Right atrium auricular region (tissue), 2 donors: ENCODE measurements around the gene ZNFX1. TPM values are rescaled to one million over a fixed set of nuclear protein-coding genes. Genes with fewer than 3 reads are reported as not detected.

Experiments
- DNase-seq: peaks from one replicate; pipeline ENCODE4 v3.0.0-alpha.2; 2019; ENCODE audit warnings: low spot score
- H3K27ac ChIP-seq, 2 donors: fragments of 200-600 bp; sonication (generic); 1 replicate in 1 of 2; 2 replicates in 1 of 2; pipeline ENCODE4 v1.5.1; 2016 to 2019
- H3K27me3 ChIP-seq, 2 donors: fragments of 200-600 bp; sonication (generic); one replicate each; pipeline versions ENCODE4 v1.5.1 to v1.6.0; 2017 to 2019
- H3K36me3 ChIP-seq: fragments of 200-600 bp; sonication (generic); one replicate; pipeline ENCODE4 v1.5.1; 2016
- H3K4me1 ChIP-seq, 2 donors: fragments of 200-600 bp; sonication (generic); one replicate each; pipeline versions ENCODE4 v1.5.1 to v1.6.0; 2017 to 2019
- H3K4me3 ChIP-seq, 2 donors: fragments of 200-600 bp; sonication (generic); 1 replicate in 1 of 2; 2 replicates in 1 of 2; pipeline ENCODE4 v1.5.1; 2017 to 2019; ENCODE audit warnings: mild to moderate bottlenecking in 1 of 2, moderate library complexity in 1 of 2
- H3K9me3 ChIP-seq, 2 donors: fragments of 200-600 bp; sonication (generic); one replicate each; pipeline ENCODE4 v1.5.1; 2019
- CTCF ChIP-seq, 2 donors: fragments of 200-600 bp; sonication (generic); IDR thresholded peaks; one replicate each; pipeline ENCODE4 v1.5.1; 2019; ENCODE audit warnings: antibody characterized with exemption in 2 of 2
- total RNA-seq, 2 donors: library from RNA; depleted of rRNA; stranded (reverse); fragments of >200 nt; gene quantifications; one replicate each; pipeline ENCODE4 v1.1.0, GENCODE V29; 2016

Gene ZNFX1
- total RNA-seq, 2 donors from 2014 or later, result 20.7 to 33.6 TPM

GRCh38 chr20:49277786-49278035 is 146 bp downstream of the ZNFX1 start:
- Histone ChIP-seq H3K36me3 (peaks cover 45% of the 10 kb centered on the region), H3K4me1 (peaks cover 0 to 59% of the 10 kb centered on the region in 2 donors), H3K27ac (peak overlapping the region; percentile 98 to 99)

GRCh38 chr20:49276961-49277785 is 684 bp downstream of the ZNFX1 start:
- Histone ChIP-seq H3K36me3 (peaks cover 44% of the 10 kb centered on the region), H3K27ac (peak overlapping the region; percentile 98 to 99), H3K4me3 (peak overlapping the region; percentile 97), H3K4me1 (peaks cover 0 to 64% of the 10 kb centered on the region in 2 donors), H3K27me3 (no peaks in the 10 kb centered on the region), H3K9me3 (peaks cover 0 to 13% of the 10 kb centered on the region in 2 donors)
- DNase-seq, result peak; percentile 62
- no peak for TF ChIP-seq CTCF (IDR thresholded peaks at IDR 0.05)

More at GRCh38 chr20:49277786-49278035, 146 bp downstream of the ZNFX1 start:
- H3K4me3 ChIP-seq, result peak overlapping the region; percentile 97
- no peaks in the 10 kb centered on the region for H3K27me3 ChIP-seq
- TF ChIP-seq CTCF (IDR thresholded peaks at IDR 0.05), result no peak
- peaks cover 0 to 13% of the 10 kb centered on the region in 2 donors for H3K9me3 ChIP-seq
- DNase-seq, result no peak

GRCh38 chr20:49276161-49276960 is 1.5 kb downstream of the ZNFX1 start:
- H3K4me1 ChIP-seq, result peaks cover 0 to 57% of the 10 kb centered on the region in 2 donors
- no peak for DNase-seq
- no peak for TF ChIP-seq CTCF (IDR thresholded peaks at IDR 0.05)

GRCh38 chr20:49275636-49276035 is 2.2 kb downstream of the ZNFX1 start:
- H3K9me3 ChIP-seq, result peaks cover 0 to 5% of the 10 kb centered on the region in 2 donors
- peaks cover 43% of the 10 kb centered on the region for H3K36me3 ChIP-seq
- no peak for TF ChIP-seq CTCF (IDR thresholded peaks at IDR 0.05)
- peaks cover 0 to 60% of the 10 kb centered on the region in 2 donors for H3K4me1 ChIP-seq
- no peak overlapping the region for H3K27ac ChIP-seq
- DNase-seq, result no peak
- no peak overlapping the region for H3K4me3 ChIP-seq
- no peaks in the 10 kb centered on the region for H3K27me3 ChIP-seq

More at GRCh38 chr20:49276161-49276960, 1.5 kb downstream of the ZNFX1 start:
- Histone ChIP-seq H3K27ac (peak overlapping the region; percentile 98 to 99), H3K9me3 (peaks cover 0 to 12% of the 10 kb centered on the region in 2 donors), H3K36me3 (peaks cover 43% of the 10 kb centered on the region), H3K4me3 (peak overlapping the region; percentile 97), H3K27me3 (no peaks in the 10 kb centered on the region)

- no peak for DNase-seq
- Histone ChIP-seq H3K27me3 (no peaks in the 10 kb centered on the region), H3K27ac (no peak overlapping the region), H3K4me3 (no peak overlapping the region), H3K9me3 (peaks cover 0 to under 1% of the 10 kb centered on the region in 2 donors), H3K4me1 (peaks cover 0 to 60% of the 10 kb centered on the region in 2 donors), H3K36me3 (peaks cover 43% of the 10 kb centered on the region)
- no peak for TF ChIP-seq CTCF (IDR thresholded peaks at IDR 0.05)
Measured at GRCh38 chr20:49275216-49275615, 2.6 kb downstream of the ZNFX1 start.
